Measurements from ENCODE around the gene ENO3. TPM values are rescaled to one million over a fixed set of nuclear protein-coding genes. Genes with fewer than 3 reads are reported as not detected.

ENO3 gene
- total and polyA plus RNA-seq, 2 experiments from 2014 or later, result 12.1 to 19.6 TPM

DNA sequence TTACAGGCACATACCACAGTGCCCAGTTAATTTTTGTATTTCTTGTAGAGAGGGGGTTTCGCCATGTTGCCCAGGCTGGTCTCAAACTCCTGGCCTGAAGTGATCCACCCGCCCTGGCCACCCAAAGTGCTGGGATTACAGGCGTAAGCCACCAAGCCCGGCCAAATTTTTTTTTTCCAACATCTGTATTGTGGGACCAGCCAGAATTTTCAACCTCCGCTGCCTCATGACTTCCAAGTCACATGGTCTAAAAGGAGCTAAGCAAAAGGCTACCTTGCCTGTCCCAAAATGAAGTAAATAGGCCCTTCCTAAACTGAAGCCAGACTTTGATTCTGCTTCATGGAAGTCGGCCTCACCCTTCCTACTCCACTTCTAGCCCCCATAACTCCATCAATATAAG, 20.9 kb downstream of the ENO3 start (continued):
- TF ChIP-seq, protein P1, sequence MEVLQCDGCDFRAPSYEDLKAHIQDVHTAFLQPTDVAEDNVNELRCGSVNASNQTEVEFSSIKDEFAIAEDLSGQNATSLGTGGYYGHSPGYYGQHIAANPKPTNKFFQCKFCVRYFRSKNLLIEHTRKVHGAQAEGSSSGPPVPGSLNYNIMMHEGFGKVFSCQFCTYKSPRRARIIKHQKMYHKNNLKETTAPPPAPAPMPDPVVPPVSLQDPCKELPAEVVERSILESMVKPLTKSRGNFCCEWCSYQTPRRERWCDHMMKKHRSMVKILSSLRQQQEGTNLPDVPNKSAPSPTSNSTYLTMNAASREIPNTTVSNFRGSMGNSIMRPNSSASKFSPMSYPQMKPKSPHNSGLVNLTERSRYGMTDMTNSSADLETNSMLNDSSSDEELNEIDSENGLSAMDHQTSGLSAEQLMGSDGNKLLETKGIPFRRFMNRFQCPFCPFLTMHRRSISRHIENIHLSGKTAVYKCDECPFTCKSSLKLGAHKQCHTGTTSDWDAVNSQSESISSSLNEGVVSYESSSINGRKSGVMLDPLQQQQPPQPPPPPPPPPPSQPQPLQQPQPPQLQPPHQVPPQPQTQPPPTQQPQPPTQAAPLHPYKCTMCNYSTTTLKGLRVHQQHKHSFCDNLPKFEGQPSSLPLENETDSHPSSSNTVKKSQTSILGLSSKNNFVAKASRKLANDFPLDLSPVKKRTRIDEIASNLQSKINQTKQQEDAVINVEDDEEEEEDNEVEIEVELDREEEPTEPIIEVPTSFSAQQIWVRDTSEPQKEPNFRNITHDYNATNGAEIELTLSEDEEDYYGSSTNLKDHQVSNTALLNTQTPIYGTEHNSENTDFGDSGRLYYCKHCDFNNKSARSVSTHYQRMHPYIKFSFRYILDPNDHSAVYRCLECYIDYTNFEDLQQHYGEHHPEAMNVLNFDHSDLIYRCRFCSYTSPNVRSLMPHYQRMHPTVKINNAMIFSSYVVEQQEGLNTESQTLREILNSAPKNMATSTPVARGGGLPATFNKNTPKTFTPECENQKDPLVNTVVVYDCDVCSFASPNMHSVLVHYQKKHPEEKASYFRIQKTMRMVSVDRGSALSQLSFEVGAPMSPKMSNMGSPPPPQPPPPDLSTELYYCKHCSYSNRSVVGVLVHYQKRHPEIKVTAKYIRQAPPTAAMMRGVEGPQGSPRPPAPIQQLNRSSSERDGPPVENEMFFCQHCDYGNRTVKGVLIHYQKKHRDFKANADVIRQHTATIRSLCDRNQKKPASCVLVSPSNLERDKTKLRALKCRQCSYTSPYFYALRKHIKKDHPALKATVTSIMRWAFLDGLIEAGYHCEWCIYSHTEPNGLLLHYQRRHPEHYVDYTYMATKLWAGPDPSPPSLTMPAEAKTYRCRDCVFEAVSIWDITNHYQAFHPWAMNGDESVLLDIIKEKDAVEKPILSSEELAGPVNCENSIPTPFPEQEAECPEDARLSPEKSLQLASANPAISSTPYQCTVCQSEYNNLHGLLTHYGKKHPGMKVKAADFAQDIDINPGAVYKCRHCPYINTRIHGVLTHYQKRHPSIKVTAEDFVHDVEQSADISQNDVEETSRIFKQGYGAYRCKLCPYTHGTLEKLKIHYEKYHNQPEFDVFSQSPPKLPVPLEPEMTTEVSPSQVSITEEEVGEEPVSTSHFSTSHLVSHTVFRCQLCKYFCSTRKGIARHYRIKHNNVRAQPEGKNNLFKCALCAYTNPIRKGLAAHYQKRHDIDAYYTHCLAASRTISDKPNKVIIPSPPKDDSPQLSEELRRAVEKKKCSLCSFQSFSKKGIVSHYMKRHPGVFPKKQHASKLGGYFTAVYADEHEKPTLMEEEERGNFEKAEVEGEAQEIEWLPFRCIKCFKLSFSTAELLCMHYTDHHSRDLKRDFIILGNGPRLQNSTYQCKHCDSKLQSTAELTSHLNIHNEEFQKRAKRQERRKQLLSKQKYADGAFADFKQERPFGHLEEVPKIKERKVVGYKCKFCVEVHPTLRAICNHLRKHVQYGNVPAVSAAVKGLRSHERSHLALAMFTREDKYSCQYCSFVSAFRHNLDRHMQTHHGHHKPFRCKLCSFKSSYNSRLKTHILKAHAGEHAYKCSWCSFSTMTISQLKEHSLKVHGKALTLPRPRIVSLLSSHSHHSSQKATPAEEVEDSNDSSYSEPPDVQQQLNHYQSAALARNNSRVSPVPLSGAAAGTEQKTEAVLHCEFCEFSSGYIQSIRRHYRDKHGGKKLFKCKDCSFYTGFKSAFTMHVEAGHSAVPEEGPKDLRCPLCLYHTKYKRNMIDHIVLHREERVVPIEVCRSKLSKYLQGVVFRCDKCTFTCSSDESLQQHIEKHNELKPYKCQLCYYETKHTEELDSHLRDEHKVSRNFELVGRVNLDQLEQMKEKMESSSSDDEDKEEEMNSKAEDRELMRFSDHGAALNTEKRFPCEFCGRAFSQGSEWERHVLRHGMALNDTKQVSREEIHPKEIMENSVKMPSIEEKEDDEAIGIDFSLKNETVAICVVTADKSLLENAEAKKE (CRISPR knock-in tag; IDR thresholded peaks at IDR 0.05), result no peak
- no peak for TF ChIP-seq POLR2AphosphoS5 (IDR thresholded peaks at IDR 0.05; ENCODE audit: low read depth)

DNA sequence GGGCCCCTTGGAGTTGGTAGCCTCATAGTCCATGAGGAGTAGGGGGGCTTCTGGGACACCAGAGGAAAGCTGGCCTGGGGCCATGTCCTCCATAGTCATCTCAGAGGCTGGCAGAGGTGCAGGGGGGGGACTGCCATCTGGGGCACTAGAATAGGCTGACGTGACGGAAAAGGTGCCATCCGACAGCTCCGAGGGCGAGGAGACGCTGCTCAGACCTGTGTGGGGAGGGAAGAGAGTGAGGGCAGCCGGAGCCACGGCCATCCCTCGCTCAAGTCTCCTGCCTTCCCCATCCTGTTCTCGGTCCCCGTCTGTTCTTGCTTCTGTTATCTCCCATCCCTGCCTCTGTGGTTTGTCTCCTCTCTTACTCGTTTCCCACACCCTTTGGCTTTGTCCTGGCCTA, 21.4 kb downstream of the ENO3 start:
- Histone ChIP-seq H4K20me1 (replicated peaks; ENCODE audit: insufficient read depth) (0 out of 2 replicates have a peak, but pooled peaks cover 9% of the 10 kb centered on the region), H3K36me3 (ENCODE audit: insufficient read depth) (no peaks in the 10 kb centered on the region), H3K4me1 (ENCODE audit: insufficient read depth) (peaks cover 17% of the 10 kb centered on the region), H2AFZ (no peak overlapping the region), H3K79me2 (replicated peaks; ENCODE audit: insufficient read depth) (peaks cover 16% of the 10 kb centered on the region), H3K4me3 (no peak overlapping the region), H3K27ac (ENCODE audit: low read depth) (no peak overlapping the region), H3K27me3 (ENCODE audit: insufficient read depth) (peaks cover 44% of the 10 kb centered on the region), H3F3A (replicated peaks; ENCODE audit: low read depth) (peaks cover 10% of the 10 kb centered on the region; the same call in 1 of the 2 replicates), H3K4me2 (peak overlapping the region; percentile 57; the same call in 1 of the 2 replicates), H3K9me2 (ENCODE audit: insufficient read depth) (no peaks in the 10 kb centered on the region)
- Mint-ChIP-seq H3K36me3 (ENCODE audit: low read depth) (peaks cover 44% of the 10 kb centered on the region), H3K9me3 (no peaks in the 10 kb centered on the region), H3K4me3 (no peak overlapping the region), H3K27me3 (ENCODE audit: insufficient read depth, low read depth, poor library complexity) (peaks cover 47% of the 10 kb centered on the region), H3K4me1 (peaks cover 29% of the 10 kb centered on the region), H3K27ac (no peak overlapping the region)
- no peak for DNase-seq (ENCODE audit: low spot score)
- no peak for ATAC-seq
- TF ChIP-seq ZNF331 (CRISPR knock-in tag; IDR thresholded peaks at IDR 0.05; ENCODE audit: low read depth) (no peak), REST (IDR thresholded peaks at IDR 0.05; ENCODE audit: unreplicated experiment) (no peak), STAT1 (IDR thresholded peaks at IDR 0.05; ENCODE audit: unreplicated experiment) (no peak), EZH2phosphoT487 (IDR thresholded peaks at IDR 0.05; ENCODE audit: unreplicated experiment) (no peak), POLR2AphosphoS5 (IDR thresholded peaks at IDR 0.05; ENCODE audit: low read depth) (no peak), EZH2 (IDR thresholded peaks at IDR 0.05; ENCODE audit: low read depth, unreplicated experiment) (no peak), NANOG (IDR thresholded peaks at IDR 0.05; ENCODE audit: borderline replicate concordance) (no peak), CREB1 (CRISPR knock-in tag; IDR thresholded peaks at IDR 0.05; ENCODE audit: low read depth) (no peak)
